GM21825 (cell line): ENCODE measurements around the gene CACNA2D4.

Source experiments
- ATAC-seq: cut with Tn5 transposase; IDR thresholded peaks from one replicate; pipeline ENCODE4 v1.9.1; 2021; ENCODE audit warnings: mild to moderate bottlenecking, moderate library complexity; ENCODE audit not compliant: unreplicated experiment

CACNA2D4 gene

DNA sequence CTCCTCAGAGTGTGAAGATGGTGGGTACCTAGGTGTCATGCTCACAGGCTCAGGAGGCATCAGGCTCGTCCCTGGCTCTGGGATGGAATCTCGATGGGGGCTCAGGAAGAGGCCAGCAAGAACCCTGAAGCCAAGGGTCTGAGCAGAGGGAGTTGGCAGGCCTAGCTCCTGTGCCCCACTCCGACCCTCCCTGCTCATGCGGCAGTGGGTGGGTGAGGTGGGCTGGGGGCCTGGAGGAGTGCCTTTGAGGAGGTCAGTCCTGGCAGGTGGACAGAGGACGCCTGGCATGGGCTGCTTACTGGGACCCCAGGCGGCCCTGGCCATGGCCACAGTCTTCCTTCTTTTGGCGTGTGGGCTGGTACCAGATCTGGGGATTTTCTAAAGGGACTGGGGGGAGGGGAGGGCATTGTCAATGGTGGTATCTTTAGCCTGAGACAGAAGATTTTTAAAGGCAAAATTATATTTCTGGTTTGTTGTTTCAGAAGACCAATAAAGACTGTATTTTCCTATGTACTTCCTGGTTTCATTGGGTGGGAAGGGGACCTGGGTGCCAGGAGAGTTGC, 82.1 kb downstream of the CACNA2D4 start:
- ATAC-seq: no peak

- no peak for ATAC-seq
These were observed 83.0 kb downstream of the CACNA2D4 start for GRCh38 chr12:1835211-1836131.

GRCh38 chr12:1834186-1834925, 84.1 kb downstream of the CACNA2D4 start:
- no peak for ATAC-seq

GRCh38 chr12:1833596-1834028, 84.8 kb downstream of the CACNA2D4 start:
- ATAC-seq: no peak

GRCh38 chr12:1832801-1833595, 85.5 kb downstream of the CACNA2D4 start:
- ATAC-seq: no peak

DNA sequence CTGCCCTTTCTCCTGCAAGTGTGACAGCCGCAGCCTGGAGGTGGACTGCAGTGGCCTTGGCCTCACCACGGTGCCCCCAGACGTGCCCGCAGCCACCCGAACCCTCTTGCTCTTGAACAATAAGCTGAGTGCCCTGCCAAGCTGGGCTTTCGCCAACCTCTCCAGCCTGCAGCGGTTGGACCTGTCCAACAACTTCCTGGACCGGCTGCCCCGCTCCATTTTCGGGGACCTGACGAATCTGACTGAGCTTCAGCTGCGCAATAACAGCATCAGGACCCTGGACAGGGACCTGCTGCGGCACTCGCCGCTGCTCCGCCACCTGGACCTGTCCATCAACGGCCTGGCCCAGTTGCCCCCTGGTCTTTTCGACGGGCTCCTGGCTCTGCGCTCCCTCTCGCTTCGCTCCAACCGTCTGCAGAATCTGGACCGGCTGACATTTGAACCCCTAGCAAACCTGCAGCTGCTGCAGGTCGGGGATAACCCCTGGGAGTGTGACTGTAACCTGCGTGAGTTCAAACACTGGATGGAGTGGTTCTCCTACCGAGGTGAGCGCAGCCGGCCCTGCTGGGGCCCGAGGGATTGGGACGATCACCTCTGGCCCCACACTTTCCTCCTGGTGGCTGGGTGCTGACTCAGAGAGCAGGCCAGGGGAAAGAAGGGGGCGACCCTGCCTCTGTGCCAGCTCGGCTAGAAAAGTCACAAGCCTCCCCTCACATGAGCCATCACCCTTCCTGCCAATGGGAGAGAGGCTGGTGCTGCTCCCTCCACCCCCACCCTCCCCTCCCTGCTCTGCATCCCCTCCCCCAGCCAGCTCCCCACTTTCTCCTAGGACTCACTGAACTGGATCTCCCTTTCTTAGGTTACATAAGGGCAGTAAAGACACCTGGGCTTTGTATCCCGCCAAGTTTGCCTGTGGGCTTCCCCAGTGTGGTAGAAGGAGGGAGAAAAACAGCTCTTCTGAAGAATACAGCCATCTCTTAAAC, 87.2 kb downstream of the CACNA2D4 start:
- ATAC-seq: no peak

GRCh38 chr12:1830401-1830845, 88.0 kb downstream of the CACNA2D4 start:
- no peak for ATAC-seq

DNA sequence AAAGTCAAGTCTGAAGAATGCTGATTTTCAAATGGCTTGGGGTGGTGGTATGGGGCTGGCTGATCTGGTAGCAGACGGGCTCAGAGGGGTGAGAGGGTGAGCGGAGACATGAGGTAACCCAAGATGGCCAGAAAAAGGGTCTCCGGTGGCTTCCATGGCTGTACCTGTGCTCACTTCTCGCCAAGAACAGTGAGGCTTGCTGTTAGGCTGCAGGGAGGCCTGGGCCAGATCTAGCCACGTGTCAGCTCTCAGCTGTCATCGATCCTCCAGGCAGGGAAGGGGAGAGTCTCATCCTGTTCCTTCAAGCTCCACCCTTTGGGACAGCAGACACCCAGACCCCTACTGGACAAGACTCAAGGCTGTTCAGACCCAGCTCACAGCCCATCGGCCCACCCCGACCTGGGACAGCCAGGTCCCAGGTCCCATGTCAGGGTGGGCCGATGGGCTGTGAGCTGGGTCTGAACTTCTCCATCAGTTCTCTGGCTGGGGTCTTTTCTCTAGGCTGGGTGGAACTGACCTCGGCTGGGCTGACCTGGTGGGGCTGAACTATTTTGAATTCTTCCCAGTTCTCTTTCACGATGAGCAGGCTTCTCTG, 89.0 kb downstream of the CACNA2D4 start:
- no peak for ATAC-seq

DNA sequence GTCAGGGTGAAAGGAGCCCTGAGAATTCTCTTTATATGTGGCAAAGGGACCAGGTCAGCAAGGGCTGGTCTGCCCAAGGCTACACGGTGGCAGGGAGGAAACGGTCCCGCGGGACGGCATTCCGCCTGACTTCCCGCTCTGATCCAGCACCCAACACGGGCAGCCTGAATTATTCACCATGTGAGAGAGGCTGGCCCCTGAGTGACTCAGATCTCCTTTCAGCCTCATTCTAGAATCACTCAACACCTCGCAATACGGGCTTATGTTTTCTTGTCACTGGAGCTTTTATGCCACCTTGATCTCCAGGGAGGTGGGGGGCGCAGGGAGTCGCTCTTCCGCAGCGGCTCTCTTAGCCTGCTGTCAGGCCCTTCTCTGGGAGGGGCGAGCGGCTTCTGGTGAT, 89.6 kb downstream of the CACNA2D4 start:
- no peak for ATAC-seq

DNA sequence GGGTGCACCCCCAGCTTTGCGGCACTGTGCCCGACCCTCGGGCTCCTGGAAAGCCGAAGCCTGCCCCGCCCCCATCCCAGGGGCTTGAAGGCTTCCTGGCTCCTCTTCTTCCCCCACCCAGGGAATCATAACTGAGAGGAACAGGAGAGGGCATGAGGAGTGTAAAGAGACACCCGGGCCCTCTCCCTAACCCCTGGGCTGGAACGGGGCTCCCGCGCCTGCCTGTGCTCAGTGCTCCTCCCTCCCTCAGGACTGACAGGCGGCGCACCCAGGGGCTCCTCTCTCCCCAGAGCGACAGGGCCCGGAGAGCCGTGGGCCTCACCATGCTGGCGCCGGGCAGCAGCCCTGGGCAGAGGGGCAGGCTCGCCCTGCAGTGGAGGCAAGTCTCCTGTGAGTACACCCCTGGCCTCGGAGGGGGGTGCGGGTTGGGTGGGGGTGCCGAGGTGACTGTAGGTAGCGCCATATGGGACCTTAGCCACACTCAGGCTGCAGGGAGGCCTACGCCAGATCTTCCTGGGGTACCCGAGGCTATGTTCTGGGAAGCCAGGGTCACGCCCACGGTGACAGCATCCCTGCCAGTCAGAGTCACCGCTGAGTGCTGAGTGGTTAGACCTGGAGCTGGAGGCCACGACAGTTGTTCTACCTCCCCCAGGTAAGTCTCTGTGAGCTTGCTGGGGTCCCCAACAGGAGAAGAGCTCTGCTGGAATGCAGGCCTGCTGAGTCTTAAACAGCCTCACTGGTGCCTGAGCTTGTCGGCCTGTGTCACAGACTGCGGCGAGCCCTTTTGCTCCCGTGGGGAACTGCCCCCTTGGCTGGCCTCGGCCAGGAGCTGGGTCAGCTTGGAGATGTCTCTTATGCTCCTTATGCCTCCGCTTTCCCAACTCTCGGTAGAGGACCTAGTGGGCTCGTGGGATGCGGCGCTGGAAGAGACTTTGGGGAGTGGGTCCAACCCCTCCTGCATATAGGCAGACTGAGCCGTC, 90.3 kb downstream of the CACNA2D4 start:
- ATAC-seq: no peak

DNA sequence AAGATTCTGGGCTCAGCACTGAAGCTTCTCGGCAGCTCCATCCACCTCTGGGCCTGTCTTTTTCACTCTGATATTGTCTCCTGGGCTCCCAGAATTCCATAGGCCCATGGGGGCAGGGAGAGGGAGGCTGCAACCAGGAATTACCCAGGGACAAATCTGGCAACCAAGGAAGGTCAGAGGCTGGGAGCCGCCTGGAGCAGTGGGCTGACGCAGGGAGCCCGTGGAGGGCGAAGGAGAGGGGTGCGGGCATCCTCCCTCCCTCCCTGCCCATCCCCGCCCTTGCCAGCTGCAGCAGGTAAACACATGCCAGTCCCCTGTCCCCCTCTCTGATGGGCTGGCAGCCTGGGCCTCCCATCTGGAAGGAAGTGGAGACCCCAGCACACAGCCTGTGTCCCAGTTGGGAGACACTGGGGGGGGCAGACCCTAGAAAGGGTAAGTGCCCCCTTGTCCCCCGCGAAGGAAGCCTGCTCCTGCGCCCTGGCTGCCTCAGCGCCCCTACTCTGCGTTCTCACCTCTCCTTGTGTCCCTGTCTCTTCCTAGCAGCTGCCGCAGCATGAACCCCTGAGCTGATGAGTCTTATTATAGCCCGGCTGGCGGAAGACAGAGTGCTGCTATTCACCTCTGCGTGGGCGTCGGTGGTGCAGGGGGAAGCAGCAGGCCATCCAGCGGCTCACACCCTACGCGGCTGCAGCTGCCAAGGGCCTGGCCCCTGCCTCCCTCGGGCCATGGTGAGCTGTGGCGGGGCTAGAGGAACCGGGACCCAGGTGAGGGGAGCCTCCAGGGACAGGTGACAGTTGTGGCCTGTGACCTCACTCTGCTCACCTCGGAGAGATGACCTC, 91.4 kb downstream of the CACNA2D4 start:
- ATAC-seq: no peak

DNA sequence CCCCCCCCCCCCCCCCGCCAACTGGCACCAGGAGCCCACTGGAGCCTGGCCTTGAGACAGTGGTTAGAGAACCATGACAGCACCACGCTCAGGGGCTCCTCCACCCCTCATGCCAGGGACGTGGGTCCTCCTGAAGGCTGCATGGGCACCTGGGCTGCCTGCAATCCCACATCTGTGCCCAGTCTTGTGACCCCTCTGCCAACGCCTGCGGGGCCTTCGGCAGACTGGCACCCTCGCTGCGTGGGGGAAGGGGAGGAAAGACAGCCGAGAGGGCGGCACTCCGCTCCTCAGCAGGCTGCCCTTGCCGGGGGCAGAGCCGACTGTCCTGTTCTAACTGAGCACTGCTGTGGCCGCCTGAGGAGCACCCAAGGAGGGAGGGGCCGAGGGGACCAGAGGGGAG, 92.1 kb downstream of the CACNA2D4 start:
- ATAC-seq: no peak

GRCh38 chr12:1825382-1826102, 92.9 kb downstream of the CACNA2D4 start:
- no peak for ATAC-seq

GRCh38 chr12:1823237-1823636, 95.2 kb downstream of the CACNA2D4 start:
- no peak for ATAC-seq

DNA sequence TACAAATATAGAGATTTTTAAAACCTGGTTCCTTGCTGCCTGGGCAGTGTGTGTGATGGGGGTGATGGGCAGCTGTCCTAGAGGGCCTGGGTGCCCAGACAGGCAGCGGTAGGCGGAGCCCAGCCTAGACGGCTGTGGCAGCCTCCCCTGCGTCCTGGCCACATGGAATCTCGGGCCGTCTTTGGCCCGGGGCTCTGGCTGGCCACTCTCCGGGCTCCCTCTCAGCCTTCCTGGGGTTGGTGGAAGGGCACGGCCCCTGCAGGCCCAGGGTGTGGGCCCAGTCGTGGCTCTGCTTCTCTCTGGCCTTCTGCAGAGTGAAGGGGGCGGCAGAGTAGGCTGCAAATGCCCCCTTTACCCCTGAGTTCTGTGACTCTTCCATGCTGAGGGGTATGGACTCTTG, 95.8 kb downstream of the CACNA2D4 start:
- no peak for ATAC-seq

DNA sequence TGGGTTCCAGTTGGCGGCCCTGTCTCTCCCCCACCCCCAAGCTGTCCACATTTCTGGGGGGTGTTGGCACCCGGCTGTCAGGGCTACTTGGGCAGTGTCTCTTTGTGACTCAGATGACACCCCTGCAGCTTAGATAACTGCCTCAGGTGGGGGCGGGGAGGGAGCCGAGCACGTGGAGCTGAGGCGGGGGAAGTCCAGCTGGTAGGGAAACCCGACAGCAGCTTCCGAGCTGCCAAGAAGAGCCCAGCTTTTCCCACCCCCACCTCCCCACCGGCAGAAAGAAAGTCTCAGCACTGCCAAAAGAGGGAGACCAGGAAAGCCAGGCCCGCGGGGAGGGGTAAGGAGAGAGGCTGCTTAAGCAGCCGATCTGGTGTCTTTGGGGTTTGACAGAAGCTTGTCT, 96.6 kb downstream of the CACNA2D4 start:
- ATAC-seq: no peak

DNA sequence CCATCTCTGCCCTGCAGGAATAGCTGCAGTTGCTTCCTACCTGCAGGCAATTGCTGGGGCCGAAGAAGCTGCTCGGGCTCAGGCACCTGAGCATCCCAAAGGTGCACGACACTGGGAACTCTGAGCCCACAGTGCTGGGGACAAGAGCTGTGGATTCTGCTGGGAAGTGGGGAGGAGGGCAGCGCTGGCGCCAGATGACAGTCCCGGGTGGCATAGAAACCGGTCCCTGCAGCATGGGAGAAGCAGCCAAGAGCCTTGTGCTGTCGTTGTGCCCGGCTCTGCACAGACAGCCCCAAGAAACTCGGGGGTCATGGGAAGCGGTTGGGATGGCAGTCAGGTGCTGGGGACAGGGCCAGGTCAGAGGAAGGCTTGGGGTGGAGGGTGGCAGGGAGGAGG, 97.6 kb downstream of the CACNA2D4 start:
- ATAC-seq: no peak
